OCI-LY3 (cell line): Measurements from ENCODE around the gene PTPN11.
"Not testable (repeated sequence)": the region's sequence is repeated elsewhere in the genome, so short reads cannot be mapped to it uniquely, and the experiment has no call there.

Source experiments
- H2AFZ ChIP-seq: fragments of 200-600, 300-600 bp; shearing (Covaris generic); 2 replicates; pipeline ENCODE4 v1.6.0; 2014; ENCODE audit warnings: antibody characterized with exemption, low read depth, low read length
- H3K27ac ChIP-seq: fragments of 200-600, 300-600 bp; sonication (generic); 2 replicates; pipeline ENCODE4 v1.5.1; 2014; ENCODE audit warnings: mild to moderate bottlenecking, low read length, moderate library complexity, mixed read lengths
- H3K27me3 ChIP-seq: fragments of 200-600, 300-600 bp; sonication (generic); 2 replicates; pipeline ENCODE4 v1.6.1; 2014; ENCODE audit warnings: low read depth, low read length, mixed read lengths
- H3K36me3 ChIP-seq: fragments of 200-600, 300-600 bp; sonication (generic); replicated peaks from 2 replicates; pipeline ENCODE3; 2014; ENCODE audit warnings: low read depth, low read length, mixed read lengths
- H3K4me1 ChIP-seq: fragments of 300-600, 200-600 bp; sonication (generic); 2 replicates; pipeline ENCODE4 v1.6.1; 2014; ENCODE audit warnings: low read length, mixed read lengths
- H3K4me2 ChIP-seq: fragments of 200-600, 300-600 bp; sonication (generic); 2 replicates; pipeline ENCODE4 v1.6.1; 2014; ENCODE audit warnings: low read length, mixed read lengths
- H3K4me3 ChIP-seq: fragments of 300-600, 200-600 bp; sonication (generic); 2 replicates; pipeline ENCODE4 v1.5.1; 2014; ENCODE audit warnings: antibody characterized with exemption, mild to moderate bottlenecking, low read length, moderate library complexity
- H3K79me2 ChIP-seq: fragments of 300-600, 200-600 bp; shearing (Covaris generic); 2 replicates; pipeline ENCODE4 v1.6.1; 2014; ENCODE audit warnings: mild to moderate bottlenecking, low read length, mixed read lengths
- H3K9ac ChIP-seq: fragments of 300-600, 200-600 bp; shearing (Covaris generic); 2 replicates; pipeline ENCODE4 v1.6.0; 2014; ENCODE audit warnings: mild to moderate bottlenecking, low read length, moderate library complexity
- H3K9me3 ChIP-seq: fragments of 200-600, 300-600 bp; shearing (Covaris generic); 2 replicates; pipeline ENCODE4 v1.6.1; 2014; ENCODE audit warnings: low read length, mixed read lengths; ENCODE audit not compliant: insufficient read depth
- H4K20me1 ChIP-seq: fragments of 200-600, 300-600 bp; sonication (generic); 2 replicates; pipeline ENCODE4 v1.6.1; 2016; ENCODE audit warnings: low read length, mixed read lengths; ENCODE audit not compliant: insufficient read depth
- EZH2phosphoT487 ChIP-seq: fragments of 200-600 bp; shearing (Covaris generic); IDR thresholded peaks from 2 replicates; pipeline ENCODE4 v1.6.1; 2018; ENCODE audit warnings: antibody characterized with exemption, mixed run types, low read depth
- TF ChIP-seq, protein P1 (sequence below): fragments of 200-600, 300-600 bp; sonication (generic); IDR thresholded peaks from 2 replicates; pipeline ENCODE4 v1.5.1; 2014; ENCODE audit warnings: antibody characterized with exemption, low read length, low read depth

The PTPN11 gene

DNA sequence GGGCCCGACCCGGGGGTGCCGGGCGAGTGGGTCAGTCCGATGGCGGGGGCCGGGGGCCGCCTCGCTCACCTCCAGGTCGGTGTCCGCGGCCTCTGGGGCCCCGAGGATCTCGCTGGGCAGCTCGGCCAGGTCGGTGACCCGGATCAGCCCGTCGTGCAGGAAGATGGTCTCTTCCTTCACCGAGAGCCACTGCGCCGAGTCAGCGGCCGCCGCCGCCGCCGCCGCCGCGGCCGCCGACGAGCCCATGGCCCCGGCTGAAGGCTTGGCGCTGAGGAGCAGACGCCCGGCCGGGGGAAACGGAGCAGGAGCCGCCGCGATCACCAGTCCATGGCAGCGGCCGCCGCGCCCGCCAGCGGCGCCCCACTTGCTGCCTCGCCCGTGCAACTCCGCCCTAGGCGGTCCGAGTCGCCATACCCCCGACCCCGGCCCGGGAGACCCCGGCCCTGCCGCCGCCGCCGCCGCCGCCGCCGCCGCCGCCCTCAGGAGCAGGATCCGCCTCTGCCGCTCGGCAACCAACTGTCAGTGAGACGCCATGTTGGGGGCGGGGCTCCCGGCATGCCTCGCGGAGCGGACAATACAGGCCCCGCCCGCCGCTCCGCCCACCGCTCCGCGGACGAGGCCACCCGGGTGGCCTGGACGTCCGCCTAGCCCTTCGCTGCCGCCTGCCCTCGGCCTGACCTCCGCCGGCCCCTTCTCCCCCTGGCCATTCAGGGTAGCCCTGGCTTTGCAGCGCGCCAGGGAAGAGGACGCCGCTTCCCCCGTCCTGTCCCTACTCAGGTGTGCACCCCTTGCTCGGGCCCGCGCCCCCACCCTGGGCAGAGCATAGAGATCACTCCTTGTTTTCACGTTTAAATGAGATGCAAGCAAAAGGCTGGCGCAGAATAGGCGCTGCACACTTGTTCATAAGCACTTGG, 36.6 kb upstream of the PTPN11 start, which contains the start of gene HECTD4:
HECTD4 (minus strand) TSS at position 549 of the 914 bp plus-strand sequence; CDS start at position 246, 303 bp downstream.
- H3K4me2 ChIP-seq: peak within 1 kb of the TSS; percentile 89
- no peak for TF ChIP-seq EZH2phosphoT487
- TF ChIP-seq, protein P1, sequence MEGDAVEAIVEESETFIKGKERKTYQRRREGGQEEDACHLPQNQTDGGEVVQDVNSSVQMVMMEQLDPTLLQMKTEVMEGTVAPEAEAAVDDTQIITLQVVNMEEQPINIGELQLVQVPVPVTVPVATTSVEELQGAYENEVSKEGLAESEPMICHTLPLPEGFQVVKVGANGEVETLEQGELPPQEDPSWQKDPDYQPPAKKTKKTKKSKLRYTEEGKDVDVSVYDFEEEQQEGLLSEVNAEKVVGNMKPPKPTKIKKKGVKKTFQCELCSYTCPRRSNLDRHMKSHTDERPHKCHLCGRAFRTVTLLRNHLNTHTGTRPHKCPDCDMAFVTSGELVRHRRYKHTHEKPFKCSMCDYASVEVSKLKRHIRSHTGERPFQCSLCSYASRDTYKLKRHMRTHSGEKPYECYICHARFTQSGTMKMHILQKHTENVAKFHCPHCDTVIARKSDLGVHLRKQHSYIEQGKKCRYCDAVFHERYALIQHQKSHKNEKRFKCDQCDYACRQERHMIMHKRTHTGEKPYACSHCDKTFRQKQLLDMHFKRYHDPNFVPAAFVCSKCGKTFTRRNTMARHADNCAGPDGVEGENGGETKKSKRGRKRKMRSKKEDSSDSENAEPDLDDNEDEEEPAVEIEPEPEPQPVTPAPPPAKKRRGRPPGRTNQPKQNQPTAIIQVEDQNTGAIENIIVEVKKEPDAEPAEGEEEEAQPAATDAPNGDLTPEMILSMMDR: no peak
- H4K20me1 ChIP-seq: peaks cover 7% of the 10 kb centered on the region; the same call in 1 of the 2 replicates
- peaks cover 38% of the 10 kb centered on the region for H3K79me2 ChIP-seq
- peak within 1 kb of the TSS; percentile 96 for H2AFZ ChIP-seq
- H3K4me3 ChIP-seq: peak within 1 kb of the TSS; percentile 93
- no peaks in the 10 kb centered on the region for H3K27me3 ChIP-seq
- peaks cover 12% of the 10 kb centered on the region for H3K4me1 ChIP-seq
- peak within 1 kb of the TSS; percentile 85 for H3K9ac ChIP-seq
- no peaks in the 10 kb centered on the region for H3K9me3 ChIP-seq
- no peaks in the 10 kb centered on the region for H3K36me3 ChIP-seq
- peak within 1 kb of the TSS; percentile 49 for H3K27ac ChIP-seq

DNA sequence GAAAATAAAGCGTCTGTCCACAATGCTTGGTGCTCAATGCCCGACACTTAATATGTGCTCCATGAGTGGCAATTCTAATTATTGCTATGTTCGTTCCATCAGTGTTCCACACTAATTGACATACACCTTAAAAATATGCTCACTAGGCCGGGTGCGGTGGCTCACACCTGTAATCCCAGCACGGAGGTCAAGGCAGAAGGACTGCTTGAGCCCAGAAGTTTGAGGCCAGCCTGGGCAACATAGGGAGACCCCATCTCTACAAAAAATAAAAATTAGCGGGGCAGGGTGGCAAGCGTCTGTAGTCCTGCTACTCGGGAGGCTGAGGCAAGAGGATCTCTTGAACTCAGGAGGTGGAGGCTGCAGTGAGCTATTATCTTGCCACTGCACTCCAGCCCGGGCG, 35.9 kb upstream of the PTPN11 start:
- H3K36me3 ChIP-seq: no peaks in the 10 kb centered on the region
- TF ChIP-seq, protein P1: no peak
- no peak for TF ChIP-seq EZH2phosphoT487
- H4K20me1 ChIP-seq: 0 out of 2 replicates have a peak, but pooled peaks cover 4% of the 10 kb centered on the region
- H3K4me3 ChIP-seq: peak overlapping the region; percentile 93
- H3K9ac ChIP-seq: peak overlapping the region; percentile 85
- H3K27ac ChIP-seq: no peak overlapping the region
- H3K4me1 ChIP-seq: peaks cover 13% of the 10 kb centered on the region
- no peaks in the 10 kb centered on the region for H3K27me3 ChIP-seq
- H3K9me3 ChIP-seq: no peaks in the 10 kb centered on the region
- peak overlapping the region; percentile 96 for H2AFZ ChIP-seq
- peak overlapping the region; percentile 86 for H3K4me2 ChIP-seq
- peaks cover 32% of the 10 kb centered on the region for H3K79me2 ChIP-seq

DNA sequence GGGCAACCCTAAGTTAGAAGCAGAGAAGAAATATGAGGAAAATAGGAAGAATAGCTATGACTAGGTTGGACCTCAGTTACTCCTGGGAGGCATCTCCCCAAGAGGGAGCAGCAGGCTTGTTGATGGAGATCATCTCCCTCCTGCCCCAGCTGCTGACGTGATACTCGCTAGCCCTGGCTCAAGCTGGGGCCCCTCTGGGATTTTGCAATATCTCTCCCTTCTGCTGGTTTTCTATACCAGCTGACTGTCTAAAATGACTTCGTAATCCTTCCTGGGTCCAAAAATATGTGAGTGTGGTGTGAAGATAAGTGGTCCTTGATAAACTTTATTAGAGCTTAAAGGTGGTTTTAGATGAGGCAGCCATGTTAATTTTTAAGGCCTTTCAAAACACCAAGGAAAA, 32.0 kb upstream of the PTPN11 start:
- peaks cover 1% of the 10 kb centered on the region; the same call in 1 of the 2 replicates for H3K79me2 ChIP-seq
- H2AFZ ChIP-seq: peak overlapping the region; percentile 81
- no peaks in the 10 kb centered on the region for H4K20me1 ChIP-seq
- peaks cover 6% of the 10 kb centered on the region; the same call in 1 of the 2 replicates for H3K4me1 ChIP-seq
- H3K4me2 ChIP-seq: no peak overlapping the region
- TF ChIP-seq, protein P1: no peak
- no peak for TF ChIP-seq EZH2phosphoT487
- no peak overlapping the region for H3K9ac ChIP-seq
- H3K27me3 ChIP-seq: no peaks in the 10 kb centered on the region
- no peaks in the 10 kb centered on the region for H3K36me3 ChIP-seq
- no peaks in the 10 kb centered on the region for H3K9me3 ChIP-seq
- H3K4me3 ChIP-seq: no peak overlapping the region
- no peak overlapping the region for H3K27ac ChIP-seq

DNA sequence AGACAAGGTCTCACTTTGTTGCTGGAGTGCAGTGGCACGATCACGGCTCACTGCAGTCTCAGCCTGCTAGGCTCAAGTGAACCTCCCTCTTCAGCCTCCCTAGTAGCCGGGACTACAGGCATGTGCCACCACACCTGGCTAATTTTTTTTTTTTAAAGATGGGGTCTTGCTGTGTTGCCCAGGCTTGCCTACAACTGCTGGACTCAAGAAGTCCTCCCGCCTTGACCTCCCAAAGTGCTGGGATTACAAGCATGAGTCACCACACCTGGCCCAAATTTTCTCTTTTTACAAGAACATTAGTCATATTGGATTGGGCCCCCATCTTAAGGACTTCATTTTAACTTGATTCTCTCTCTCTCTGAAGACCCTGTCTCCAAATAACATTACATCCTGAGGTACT, 29.5 kb upstream of the PTPN11 start:
- H3K27ac ChIP-seq: no peak overlapping the region
- no peaks in the 10 kb centered on the region for H3K36me3 ChIP-seq
- no peaks in the 10 kb centered on the region for H4K20me1 ChIP-seq
- H3K27me3 ChIP-seq: no peaks in the 10 kb centered on the region
- no peaks in the 10 kb centered on the region for H3K9me3 ChIP-seq
- no peak overlapping the region for H2AFZ ChIP-seq
- TF ChIP-seq EZH2phosphoT487: no peak
- TF ChIP-seq, protein P1: no peak
- H3K4me2 ChIP-seq: no peak overlapping the region
- H3K4me3 ChIP-seq: no peak overlapping the region
- peaks cover 3% of the 10 kb centered on the region; the same call in 1 of the 2 replicates for H3K4me1 ChIP-seq
- H3K9ac ChIP-seq: no peak overlapping the region
- H3K79me2 ChIP-seq: no peaks in the 10 kb centered on the region

DNA sequence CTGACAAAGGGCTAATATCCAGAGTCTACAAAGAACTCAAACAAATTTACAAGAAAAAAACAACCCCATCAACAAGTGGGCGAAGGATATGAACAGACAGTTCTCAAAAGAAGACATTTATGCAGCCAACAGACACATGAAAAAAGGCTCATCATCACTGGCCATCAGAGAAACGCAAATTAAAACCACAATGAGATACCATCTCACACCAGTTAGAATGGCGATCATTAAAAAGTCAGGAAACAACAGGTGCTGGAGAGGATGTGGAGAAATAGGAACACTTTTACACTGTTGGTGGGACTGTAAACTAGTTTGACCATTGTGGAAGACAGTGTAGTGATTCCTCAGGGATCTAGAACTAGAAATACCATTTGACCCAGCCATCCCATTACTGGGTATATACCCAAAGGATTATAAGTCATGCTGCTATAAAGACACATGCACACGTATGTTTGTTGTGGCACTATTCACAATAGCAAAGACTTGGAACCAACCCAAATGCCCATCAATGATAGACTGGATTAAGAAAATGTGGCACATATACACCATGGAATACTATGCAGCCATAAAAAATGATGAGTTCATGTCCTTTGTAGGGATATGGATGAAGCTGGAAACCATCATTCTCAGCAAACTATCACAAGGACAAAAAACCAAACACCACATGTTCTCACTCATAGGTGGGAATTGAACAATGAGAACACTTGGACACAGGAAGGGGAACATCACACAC, 28.7 kb upstream of the PTPN11 start:
- H4K20me1 ChIP-seq, H3K27ac ChIP-seq, H3K9me3 ChIP-seq, H3K4me2 ChIP-seq, H3K79me2 ChIP-seq, H3K4me1 ChIP-seq, H2AFZ ChIP-seq, H3K36me3 ChIP-seq, H3K9ac ChIP-seq, H3K4me3 ChIP-seq, H3K27me3 ChIP-seq: not testable (repeated sequence)
